ENCODE results near the gene PAK4.

The PAK4 gene

GRCh38 chr19:39192846-39193245 is 67.3 kb downstream of the PAK4 start:
- TF ChIP-seq POLR2A (IDR thresholded peaks at IDR 0.05; ENCODE audit: low read length), result no peak
- no peak for TF ChIP-seq GATA1 (IDR thresholded peaks at IDR 0.05; ENCODE audit: low read depth, low read length)

GRCh38 chr19:39193803-39194202 is 68.2 kb downstream of the PAK4 start:
- no peak for TF ChIP-seq GATA1 (IDR thresholded peaks at IDR 0.05; ENCODE audit: low read depth, low read length)
- no peak for TF ChIP-seq POLR2A (IDR thresholded peaks at IDR 0.05; ENCODE audit: low read length)
- no peak for DNase-seq

More at GRCh38 chr19:39192846-39193245, 67.3 kb downstream of the PAK4 start:
- DNase-seq, result no peak

- DNase-seq, result no peak
- TF ChIP-seq GATA1 (IDR thresholded peaks at IDR 0.05; ENCODE audit: low read depth, low read length) (no peak), POLR2A (IDR thresholded peaks at IDR 0.05; ENCODE audit: low read length) (no peak)
These were observed 69.4 kb downstream of the PAK4 start for GRCh38 chr19:39194832-39195542.

- TF ChIP-seq POLR2A (IDR thresholded peaks at IDR 0.05; ENCODE audit: low read length), result no peak
- DNase-seq, result no peak
These were observed 70.2 kb downstream of the PAK4 start for GRCh38 chr19:39195755-39196154.

GRCh38 chr19:39196320-39196719 is 70.7 kb downstream of the PAK4 start:
- DNase-seq, result no peak
- TF ChIP-seq POLR2A (IDR thresholded peaks at IDR 0.05; ENCODE audit: low read length), result no peak
- TF ChIP-seq GATA1 (IDR thresholded peaks at IDR 0.05; ENCODE audit: low read depth, low read length), result no peak

- TF ChIP-seq GATA1 (IDR thresholded peaks at IDR 0.05; ENCODE audit: low read depth, low read length), result no peak
- TF ChIP-seq POLR2A (IDR thresholded peaks at IDR 0.05; ENCODE audit: low read length), result no peak
- no peak for DNase-seq
These were observed 71.4 kb downstream of the PAK4 start, which contains the start of gene NCCRP1 for GRCh38 chr19:39196860-39197562. NCCRP1 (plus strand) TSS chr19:39196964; CDS start chr19:39196983, 19 bp downstream.

- TF ChIP-seq POLR2A (IDR thresholded peaks at IDR 0.05; ENCODE audit: low read length) (no peak), GATA1 (IDR thresholded peaks at IDR 0.05; ENCODE audit: low read depth, low read length) (no peak)
- no peak for DNase-seq
These were observed 72.2 kb downstream of the PAK4 start for GRCh38 chr19:39197808-39198207.

GRCh38 chr19:39199025-39199424 is 73.4 kb downstream of the PAK4 start:
- TF ChIP-seq GATA1 (IDR thresholded peaks at IDR 0.05; ENCODE audit: low read depth, low read length) (no peak), POLR2A (IDR thresholded peaks at IDR 0.05; ENCODE audit: low read length) (no peak)
- DNase-seq, result no peak

- DNase-seq, result no peak
- TF ChIP-seq POLR2A (IDR thresholded peaks at IDR 0.05; ENCODE audit: low read length) (no peak), GATA1 (IDR thresholded peaks at IDR 0.05; ENCODE audit: low read depth, low read length) (no peak)
These were observed 74.6 kb downstream of the PAK4 start for GRCh38 chr19:39200066-39200802.

GRCh38 chr19:39200803-39201115 is 75.2 kb downstream of the PAK4 start:
- TF ChIP-seq GATA1 (IDR thresholded peaks at IDR 0.05; ENCODE audit: low read depth, low read length), result no peak
- no peak for TF ChIP-seq POLR2A (IDR thresholded peaks at IDR 0.05; ENCODE audit: low read length)
- DNase-seq, result no peak

GRCh38 chr19:39202998-39203355 is 77.4 kb downstream of the PAK4 start:
- no peak for DNase-seq
- TF ChIP-seq GATA1 (IDR thresholded peaks at IDR 0.05; ENCODE audit: low read depth, low read length) (no peak), POLR2A (IDR thresholded peaks at IDR 0.05; ENCODE audit: low read length) (no peak)

- TF ChIP-seq GATA1 (IDR thresholded peaks at IDR 0.05; ENCODE audit: low read depth, low read length) (no peak), POLR2A (IDR thresholded peaks at IDR 0.05; ENCODE audit: low read length) (no peak)
- DNase-seq, result no peak
These were observed 78.1 kb downstream of the PAK4 start, which contains the start of gene SYCN for GRCh38 chr19:39203372-39204341. SYCN (minus strand) TSS chr19:39204263; CDS start chr19:39204254, 9 bp downstream.

GRCh38 chr19:39205449-39205764 is 79.8 kb downstream of the PAK4 start:
- no peak for DNase-seq

More at GRCh38 chr19:39205449-39205764, 79.8 kb downstream of the PAK4 start:
- TF ChIP-seq POLR2A (IDR thresholded peaks at IDR 0.05; ENCODE audit: low read length), result no peak
- no peak for TF ChIP-seq GATA1 (IDR thresholded peaks at IDR 0.05; ENCODE audit: low read depth, low read length)
